GM23338 (cell line): ENCODE measurements around the gene C11orf21. TPM values are rescaled to one million over a fixed set of nuclear protein-coding genes. Genes with fewer than 3 reads are reported as not detected.

Experiments
- ATAC-seq: fragments of 200-7000 bp; cut with Tn5 transposase; 3 replicates; pipeline ENCODE4 v1.9.1; 2020
- DNase-seq: peaks from one replicate; pipeline ENCODE4 v3.0.0-alpha.2; 2015; ENCODE audit warnings: low spot score
- H2AFZ ChIP-seq: fragments of 200-600 bp; sonication (generic); 2 replicates; pipeline ENCODE4 v1.8.0; 2016; ENCODE audit warnings: antibody characterized with exemption, mild to moderate bottlenecking, moderate library complexity
- H3F3A ChIP-seq: fragments of 200-600 bp; sonication (generic); replicated peaks from 2 replicates; pipeline ENCODE4 v1.8.0; 2017; ENCODE audit warnings: antibody characterized with exemption, mixed run types, low read depth
- H3K27ac ChIP-seq: fragments of 200-600 bp; sonication (generic); 2 replicates; pipeline ENCODE4 v1.6.1; 2016; ENCODE audit warnings: low read depth
- H3K27me3 ChIP-seq: fragments of 200-600 bp; sonication (generic); 2 replicates; pipeline ENCODE4 v1.8.0; 2016; ENCODE audit warnings: mild to moderate bottlenecking, mixed run types, moderate library complexity; ENCODE audit not compliant: insufficient read depth
- H3K36me3 ChIP-seq: fragments of 200-600 bp; sonication (generic); 2 replicates; pipeline ENCODE4 v1.8.0; 2016; ENCODE audit warnings: mild to moderate bottlenecking; ENCODE audit not compliant: insufficient read depth
- H3K4me1 ChIP-seq: fragments of 200-600 bp; sonication (generic); 2 replicates; pipeline ENCODE4 v1.8.0; 2016; ENCODE audit warnings: mild to moderate bottlenecking, moderate library complexity; ENCODE audit not compliant: insufficient read depth
- H3K4me2 ChIP-seq: fragments of 200-600 bp; sonication (generic); 2 replicates; pipeline ENCODE4 v1.7.1; 2017; ENCODE audit warnings: mixed run types
- H3K4me3 ChIP-seq: fragments of 200-600 bp; sonication (generic); 2 replicates; pipeline ENCODE4 v1.6.1; 2016; ENCODE audit warnings: mixed run types
- H3K79me2 ChIP-seq: fragments of 200-600 bp; sonication (generic); replicated peaks from 2 replicates; pipeline ENCODE4 v1.8.0; 2017; ENCODE audit warnings: mild to moderate bottlenecking; ENCODE audit not compliant: insufficient read depth
- H3K9me2 ChIP-seq: fragments of 200-600 bp; sonication (generic); 2 replicates; pipeline ENCODE4 v1.8.0; 2017; ENCODE audit not compliant: insufficient read depth
- H4K20me1 ChIP-seq: fragments of 200-600 bp; sonication (generic); replicated peaks from 2 replicates; pipeline ENCODE4 v1.8.0; 2017; ENCODE audit warnings: mild to moderate bottlenecking; ENCODE audit not compliant: insufficient read depth
- H3K27ac Mint-ChIP-seq: 2 replicates; pipeline ENCODE4 v1.8.0; 2020; ENCODE audit warnings: inconsistent platforms, mild to moderate bottlenecking, moderate library complexity, mixed read lengths
- H3K27me3 Mint-ChIP-seq: 3 replicates; pipeline ENCODE4 v1.8.0; 2022; ENCODE audit warnings: low read depth, mild to moderate bottlenecking, moderate library complexity, mixed read lengths, inconsistent platforms; ENCODE audit not compliant: insufficient read depth, poor library complexity
- H3K36me3 Mint-ChIP-seq: 3 replicates; pipeline ENCODE4 v1.8.0; 2021; ENCODE audit warnings: low read depth, mild to moderate bottlenecking, inconsistent platforms, moderate library complexity, mixed read lengths
- H3K4me1 Mint-ChIP-seq: 3 replicates; pipeline ENCODE4 v1.8.0; 2020; ENCODE audit warnings: mild to moderate bottlenecking, inconsistent platforms, mixed read lengths
- H3K4me3 Mint-ChIP-seq: 3 replicates; pipeline ENCODE4 v1.8.0; 2021; ENCODE audit warnings: moderate library complexity, mild to moderate bottlenecking, inconsistent platforms, mixed read lengths
- H3K9me3 Mint-ChIP-seq: 3 replicates; pipeline ENCODE4 v1.8.0; 2020; ENCODE audit warnings: moderate library complexity, mild to moderate bottlenecking, inconsistent platforms, mixed read lengths
- CREB1 ChIP-seq: fragments of 250-450 bp; sonication (Bioruptor Pico); IDR thresholded peaks from 2 replicates; pipeline ENCODE4 v1.5.0; 2020; ENCODE audit warnings: low read depth, mild to moderate bottlenecking, moderate library complexity
- CTCF ChIP-seq, 2 experiments: fragments of 200-600 bp in 1 of 2; sonication (generic) in 1 of 2; conservative IDR thresholded peaks; 2 replicates each; pipeline versions ENCODE4 v1.5.1 to v1.6.1; 2016 to 2017; ENCODE audit warnings: antibody characterized with exemption in 2 of 2, low read depth in 2 of 2, mild to moderate bottlenecking in 2 of 2, moderate library complexity in 1 of 2
- ETS1 ChIP-seq: IDR thresholded peaks from 2 replicates; pipeline ENCODE4 v1.6.1; 2016; ENCODE audit warnings: antibody characterized with exemption
- EZH2 ChIP-seq: fragments of 200-600 bp; sonication (generic); IDR thresholded peaks from one replicate; pipeline ENCODE4 v1.8.0; 2017; ENCODE audit warnings: antibody characterized with exemption, mild to moderate bottlenecking, low read depth; ENCODE audit not compliant: unreplicated experiment
- EZH2phosphoT487 ChIP-seq: fragments of 200-600 bp; sonication (generic); IDR thresholded peaks from one replicate; pipeline ENCODE4 v1.8.1; 2018; ENCODE audit warnings: antibody characterized with exemption; ENCODE audit not compliant: unreplicated experiment
- JUNB ChIP-seq: IDR thresholded peaks from one replicate; pipeline ENCODE4 v1.6.1; 2016; ENCODE audit warnings: antibody characterized with exemption; ENCODE audit not compliant: unreplicated experiment
- NANOG ChIP-seq: IDR thresholded peaks from 2 replicates; pipeline ENCODE4 v1.6.1; 2016; ENCODE audit warnings: antibody characterized with exemption, borderline replicate concordance
- POLR2AphosphoS5 ChIP-seq: IDR thresholded peaks from 2 replicates; pipeline ENCODE4 v1.6.1; 2016; ENCODE audit warnings: antibody characterized with exemption, low read depth
- REST ChIP-seq: IDR thresholded peaks from one replicate; pipeline ENCODE4 v1.6.1; 2018; ENCODE audit warnings: antibody characterized with exemption; ENCODE audit not compliant: unreplicated experiment
- STAT1 ChIP-seq: IDR thresholded peaks from one replicate; pipeline ENCODE4 v1.6.1; 2016; ENCODE audit warnings: antibody characterized with exemption; ENCODE audit not compliant: unreplicated experiment
- polyA plus RNA-seq: library from polyadenylated mRNA; unstranded; fragments of >200 nt; fragmentation: Nextera tagmentation; extraction: Ambion mirVana; gene quantifications from 2 replicates; pipeline ENCODE4 v1.2.1, GENCODE V29; 2016
- total RNA-seq: library from RNA; depleted of rRNA; stranded (reverse); fragments of >200 nt; shearing (Covaris generic); gene quantifications from 2 replicates; pipeline ENCODE4 v1.2.3, GENCODE V29; 2014

Gene C11orf21
- total and polyA plus RNA-seq, 2 experiments from 2014 or later = not detected

- no peak for TF ChIP-seq CTCF (conservative IDR thresholded peaks at IDR 0.05; ENCODE audit: low read depth in 2 of 2)
- no peak for TF ChIP-seq JUNB
- TF ChIP-seq ETS1 = no peak
- TF ChIP-seq NANOG = no peak
Observed at GRCh38 chr11:2263724-2264360, 37.9 kb downstream of the C11orf21 start (continued).

- ATAC-seq (no peak), DNase-seq (no peak)
- Mint-ChIP-seq H3K9me3 (no peaks in the 10 kb centered on the region), H3K4me1 (peaks cover 6% of the 10 kb centered on the region), H3K36me3 (no peaks in the 10 kb centered on the region), H3K27ac (no peak overlapping the region), H3K4me3 (no peak overlapping the region), H3K27me3 (peaks cover 24% of the 10 kb centered on the region)
- Histone ChIP-seq H3K27me3 (peaks cover 11% of the 10 kb centered on the region), H3K27ac (no peak overlapping the region), H3K4me1 (peaks cover under 1% of the 10 kb centered on the region; the same call in 1 of the 2 replicates), H3K79me2 (no peaks in the 10 kb centered on the region), H3K4me2 (no peak overlapping the region), H3K9me2 (no peaks in the 10 kb centered on the region), H3F3A (no peaks in the 10 kb centered on the region), H4K20me1 (no peaks in the 10 kb centered on the region), H3K36me3 (no peaks in the 10 kb centered on the region), H3K4me3 (no peak overlapping the region), H2AFZ (no peak overlapping the region)
- no peak for TF ChIP-seq EZH2phosphoT487
- TF ChIP-seq REST = no peak
- no peak for TF ChIP-seq STAT1
- TF ChIP-seq NANOG = no peak
- no peak for TF ChIP-seq EZH2
- TF ChIP-seq CREB1 = no peak
- TF ChIP-seq CTCF (conservative IDR thresholded peaks at IDR 0.05; ENCODE audit: low read depth in 2 of 2) = no peak
- TF ChIP-seq POLR2AphosphoS5 = no peak
Observed at GRCh38 chr11:2263071-2263565, 38.6 kb downstream of the C11orf21 start.
